A549 (cell line): ENCODE data around the gene MAFG.
"Not testable (repeated sequence)": the region's sequence is repeated elsewhere in the genome, so short reads cannot be mapped to it uniquely, and the experiment has no call there.

Experiments used
- CBX2 ChIP-seq: fragments of 200-600 bp; sonication (generic); IDR thresholded peaks from 2 replicates; pipeline ENCODE4 v1.6.1; 2016; ENCODE audit warnings: low read depth, mild to moderate bottlenecking, borderline replicate concordance
- CEBPB ChIP-seq, 2 experiments: fragments of >200 bp in 1 of 2; sonication (Bioruptor Twin) in 1 of 2; formaldehyde crosslinking in 1 of 2; IDR thresholded peaks; 2 replicates each; pipeline ENCODE4 v1.6.1; 2012 to 2016
- CTCF ChIP-seq: fragments of >200 bp; sonication (Bioruptor Twin); formaldehyde crosslinking; IDR thresholded peaks from 3 replicates; pipeline ENCODE4 v1.5.1; 2016
- ELK1 ChIP-seq: fragments of 150-350 bp; IDR thresholded peaks from 2 replicates; pipeline ENCODE4 v1.6.1; 2014; ENCODE audit warnings: low read depth, mild to moderate bottlenecking, low read length
- MAFK ChIP-seq: fragments of 450-650 bp; IDR thresholded peaks from 2 replicates; pipeline ENCODE4 v1.6.1; 2014; ENCODE audit not compliant: partially characterized antibody
- RAD21 ChIP-seq, 2 experiments: fragments of >200 bp in 1 of 2; sonication (Bioruptor Twin) in 1 of 2; formaldehyde crosslinking in 1 of 2; IDR thresholded peaks in 1 of 2; conservative IDR thresholded peaks in 1 of 2; 2 replicates in 1 of 2; 3 replicates in 1 of 2; pipeline ENCODE4 v1.6.1; 2012 to 2018; ENCODE audit warnings: inconsistent platforms in 1 of 2
- REST ChIP-seq: fragments of 200-600 bp; sonication (generic); IDR thresholded peaks from 2 replicates; pipeline ENCODE4 v1.6.1; 2016; ENCODE audit warnings: antibody characterized with exemption, mild to moderate bottlenecking, moderate library complexity
- RFX5 ChIP-seq: fragments of 450-650 bp; IDR thresholded peaks from 2 replicates; pipeline ENCODE4 v1.7.1; 2014; ENCODE audit warnings: antibody characterized with exemption, mild to moderate bottlenecking, moderate library complexity

- not testable (repeated sequence) for TF ChIP-seq CTCF; RFX5; REST; CEBPB (IDR thresholded peaks at IDR 0.05); CBX2; MAFK; ELK1
- peak in 1 of 2 experiments; percentile 40; a peak in 2 of 5 replicates for TF ChIP-seq RAD21 (conservative IDR thresholded peaks at IDR 0.05 in 1 of 2, IDR thresholded peaks at IDR 0.05 in 1 of 2)
Measured at GRCh38 chr17:81953443-81953842, 25.9 kb upstream of the MAFG start.
